Erythroblast (primary cell): ENCODE data around the gene MEX3B.

Source experiments
- GATA1 ChIP-seq: IDR thresholded peaks from 2 replicates; pipeline ENCODE4 v1.6.1; 2011; ENCODE audit warnings: low read depth, mild to moderate bottlenecking, control low read depth, low read length, moderate library complexity
- POLR2A ChIP-seq: IDR thresholded peaks from 2 replicates; pipeline ENCODE4 v1.6.1; 2011; ENCODE audit warnings: mild to moderate bottlenecking, low read length

GRCh38 chr15:82062479-82063454 is 16.9 kb upstream of the MEX3B start:
- TF ChIP-seq GATA1 (no peak), POLR2A (no peak)
